Right lobe of liver (tissue), 6 donors: ENCODE results near the gene SYMPK. TPM values are rescaled to one million over a fixed set of nuclear protein-coding genes. Genes with fewer than 3 reads are reported as not detected.
"Not testable (repeated sequence)": the region's sequence is repeated elsewhere in the genome, so short reads cannot be mapped to it uniquely, and the experiment has no call there.

ENCODE experiments used
- ATAC-seq, 4 donors: fragments of 200-7000 bp; cut with Tn5 transposase; one replicate each; pipeline ENCODE4 v1.9.1; 2020; ENCODE audit warnings: mild to moderate bottlenecking in 4 of 4, moderate library complexity in 4 of 4
- DNase-seq, 3 donors: peaks; one replicate each; pipeline ENCODE4 v3.0.0-alpha.2; 2020
- H3K27ac ChIP-seq, 3 donors: fragments of 200-600 bp; one replicate each; pipeline ENCODE4 v1.8.0; 2022
- H3K27me3 ChIP-seq, 2 donors: fragments of 200-600 bp; one replicate each; pipeline ENCODE4 v1.8.0; 2022
- H3K36me3 ChIP-seq, 4 donors: fragments of 200-600 bp; sonication (generic) in 1 of 4; one replicate each; pipeline versions ENCODE4 v1.5.1 to v1.8.0; 2017 to 2022; ENCODE audit warnings: control low read depth in 1 of 4
- H3K4me1 ChIP-seq, 4 donors: fragments of 200-600 bp; sonication (generic) in 1 of 4; one replicate each; pipeline versions ENCODE4 v1.5.1 to v1.8.0; 2017 to 2022; ENCODE audit warnings: control low read depth in 1 of 4
- H3K4me3 ChIP-seq, 3 donors: fragments of 200-600 bp; one replicate each; pipeline ENCODE4 v1.8.0; 2022
- H3K9me3 ChIP-seq, 4 donors: fragments of 200-600 bp; sonication (generic) in 1 of 4; one replicate each; pipeline versions ENCODE4 v1.5.1 to v1.8.0; 2017 to 2022; ENCODE audit warnings: control low read depth in 1 of 4
- CTCF ChIP-seq, 4 donors: fragments of 200-600 bp in 3 of 4; fragments of 450-650 bp in 1 of 4; IDR thresholded peaks; one replicate each; pipeline versions ENCODE4 v1.5.1 to v1.8.0; 2016 to 2022; ENCODE audit warnings: antibody characterized with exemption in 4 of 4, mild to moderate bottlenecking in 2 of 4
- POLR2A ChIP-seq: fragments of 450-650 bp; IDR thresholded peaks from one replicate; pipeline ENCODE4 v1.6.1; 2017; ENCODE audit warnings: antibody characterized with exemption, mild to moderate bottlenecking
- WGBS: methylation state at CpG from one replicate; pipeline ENCODE4 v1.1.6; 2018; ENCODE audit warnings: low coverage, low lambda C conversion rate; ENCODE audit not compliant: insufficient coverage; ENCODE audit errors: missing lambda C conversion rate; 5-methylcytosine and 5-hydroxymethylcytosine counted together
- intact Hi-C, 2 donors: fragments of 100-400 bp; cut with DNase I; formaldehyde crosslinking; loops; one replicate each; pipeline versions ENCODE4 v1.11.2 to v1.14.1; 2022
- total RNA-seq, 6 experiments: library from RNA; depleted of rRNA in 2 of 6; stranded (reverse); fragments of >200 nt in 2 of 6; fragmentation: NEBNext Ultra II Directional in 3 of 6; extraction: Animal tissue kit (Norgen Biotek cat#: 25700) in 3 of 6; gene quantifications; one replicate each; pipeline versions ENCODE4 v1.1.0 to v1.2.4, GENCODE V29; 2016 to 2023
- donor health status: DM: no; HTN: yes; CAD: no.
- donor health status: DM: no; HTN: no; CAD: no.
- donor health status: DM: no; HTN: no; CAD: no.
- donor health status: DM: no; HTN: yes; CAD: no.
- donor health status: DM: no; HTN: yes; CAD: no.

Gene SYMPK
- total RNA-seq, 6 experiments from 2014 or later: 31.1 to 50.1 (median 42.0) TPM

GRCh38 chr19:45872095-45872919 lies 9.4 kb upstream of the SYMPK start:
- TF ChIP-seq POLR2A (no peak), CTCF (IDR thresholded peaks at IDR 0.05) (no peak)
- WGBS: 17% methylated on average over 3 of the region's 34 CpGs
- Histone ChIP-seq H3K4me3 (no peak overlapping the region), H3K27ac (peak overlapping the region in 1 of 3 donors; percentile 91), H3K9me3 (no peaks in the 10 kb centered on the region), H3K36me3 (peaks cover 0 to 2% (median 0%) of the 10 kb centered on the region in 4 donors), H3K4me1 (peaks cover 0 to 48% (median 16%) of the 10 kb centered on the region in 4 donors), H3K27me3 (no peaks in the 10 kb centered on the region)
- intact Hi-C loops: no loop called here
- no peak for ATAC-seq
- no peak for DNase-seq

GRCh38 chr19:45870798-45871197 lies 7.9 kb upstream of the SYMPK start:
- DNase-seq: no peak
- Histone ChIP-seq H3K4me3 (no peak overlapping the region), H3K4me1 (peaks cover 0 to 46% (median 17%) of the 10 kb centered on the region in 4 donors), H3K36me3 (peaks cover 0 to 2% (median 0%) of the 10 kb centered on the region in 4 donors), H3K27ac (no peak overlapping the region), H3K27me3 (no peaks in the 10 kb centered on the region), H3K9me3 (no peaks in the 10 kb centered on the region)
- WGBS: 65% methylated on average over 5 of the region's 5 CpGs
- intact Hi-C loops: no loop called here
- no peak for ATAC-seq
- no peak for TF ChIP-seq CTCF (IDR thresholded peaks at IDR 0.05)
- no peak for TF ChIP-seq POLR2A

- H3K4me3 ChIP-seq: peak overlapping the region in 1 of 3 donors; percentile 98
- peaks cover 0 to 17% (median 3%) of the 10 kb centered on the region in 4 donors for H3K4me1 ChIP-seq
- 38% methylated on average over 4 of the region's 4 CpGs for whole genome bisulfite sequencing
- H3K27ac ChIP-seq, DNase-seq, intact Hi-C loops, H3K9me3 ChIP-seq, H3K27me3 ChIP-seq, H3K36me3 ChIP-seq, ATAC-seq: not testable (repeated sequence)
These were observed 4.3 kb upstream of the SYMPK start for GRCh38 chr19:45867241-45867640.

GRCh38 chr19:45866400-45867176 lies 3.6 kb upstream of the SYMPK start:
- no peak for TF ChIP-seq CTCF (IDR thresholded peaks at IDR 0.05)
- no peaks in the 10 kb centered on the region for H3K9me3 ChIP-seq
- H3K4me3 ChIP-seq: peak overlapping the region; percentile 82 to 98 (median 92)
- peak overlapping the region; percentile 23 to 62 (median 28) for H3K27ac ChIP-seq
- H3K36me3 ChIP-seq: no peaks in the 10 kb centered on the region
- H3K4me1 ChIP-seq: peaks cover 0 to 20% (median 6%) of the 10 kb centered on the region in 4 donors
- intact Hi-C loops: no loop called here
- ATAC-seq: no peak
- DNase-seq: no peak
- H3K27me3 ChIP-seq: no peaks in the 10 kb centered on the region
- 24% methylated on average over 7 of the region's 11 CpGs for WGBS
